NB4 (cell line): ENCODE data around the gene PAOX.

Experiments used
- CTCF ChIP-seq: IDR thresholded peaks from one replicate; pipeline ENCODE4 v1.5.1; 2012; ENCODE audit warnings: low read depth, low read length
- MAX ChIP-seq: IDR thresholded peaks from 2 replicates; pipeline ENCODE4 v1.6.1; 2011; ENCODE audit warnings: low read depth, low read length
- MYC ChIP-seq: IDR thresholded peaks from 2 replicates; pipeline ENCODE4 v1.6.1; 2011; ENCODE audit warnings: low read depth, low read length

- TF ChIP-seq MYC (no peak), CTCF (no peak), MAX (no peak)
Measured at GRCh38 chr10:133399123-133399601, 20.1 kb downstream of the PAOX start.
